ENCODE results near the gene NPTXR. TPM values are rescaled to one million over a fixed set of nuclear protein-coding genes. Genes with fewer than 3 reads are reported as not detected.
A peak's percentile ranks its signal among the peaks of the same experiment; 100 is the strongest.

NPTXR gene
- total RNA-seq, 1 experiment from 2014 or later = 12.8 TPM

DNA sequence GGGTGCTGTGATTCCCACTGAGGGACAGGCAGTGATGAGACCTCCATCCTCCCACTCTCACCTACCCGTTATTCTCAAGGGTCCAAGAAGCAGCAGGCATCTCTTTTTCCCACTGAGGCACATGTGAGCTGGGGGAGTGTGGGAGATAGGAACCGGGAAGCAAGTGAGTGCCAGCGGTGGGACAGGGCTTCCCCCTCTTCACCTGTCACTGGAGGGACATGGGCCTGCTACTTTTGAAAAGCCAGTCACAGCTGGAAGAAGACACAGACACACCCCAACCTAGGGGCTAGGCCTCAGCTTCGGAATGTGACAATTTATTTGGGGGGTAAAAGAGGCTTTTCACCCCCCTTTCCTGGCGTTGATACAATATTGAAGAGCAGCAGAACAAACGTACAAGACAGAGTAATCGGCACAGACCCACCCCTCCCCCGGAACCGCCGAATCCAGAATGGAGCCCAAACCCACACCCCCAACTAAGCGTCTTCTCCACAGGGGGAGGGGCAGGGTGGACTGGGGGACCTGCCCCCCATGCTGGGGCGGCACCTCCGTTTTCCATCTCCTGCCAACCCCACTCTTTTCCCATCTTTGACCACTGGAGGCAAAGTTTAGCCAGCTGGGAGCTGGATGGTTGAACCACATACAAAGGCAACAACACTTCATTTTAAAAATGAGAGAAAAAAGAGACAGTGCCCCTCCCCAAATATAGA, 17.5 kb upstream of the NPTXR start:
- Histone ChIP-seq H3K9ac (ENCODE audit: low read length) (no peak overlapping the region), H3K4me2 (ENCODE audit: low read length) (no peak overlapping the region), H3K27ac (ENCODE audit: low read depth, low read length) (no peak overlapping the region), H3K9me2 (ENCODE audit: insufficient read depth) (no peaks in the 10 kb centered on the region), H3K27me3 (ENCODE audit: insufficient read depth, low read length) (no peaks in the 10 kb centered on the region), H3K4me3 (replicated peaks in 1 of 2; ENCODE audit: low read depth in 1 of 2, low read length in 2 of 2) (no peak overlapping the region), H3K36me3 (ENCODE audit: control insufficient read depth in 1 of 2, insufficient read depth in 2 of 2, low read length in 2 of 2) (peaks cover 11% of the 10 kb centered on the region in 2 experiments; a peak in 3 of 4 replicates), H3K4me1 (ENCODE audit: control insufficient read depth in 1 of 2, insufficient read depth in 2 of 2, low read length in 2 of 2) (no peaks in the 10 kb centered on the region), H3K79me2 (ENCODE audit: insufficient read depth, low read length) (peaks cover 6% of the 10 kb centered on the region; the same call in 1 of the 2 replicates), H4K20me1 (ENCODE audit: insufficient read depth) (no peaks in the 10 kb centered on the region), H3K9me3 (ENCODE audit: control insufficient read depth in 1 of 2, insufficient read depth in 1 of 2, low read depth in 1 of 2, low read length in 2 of 2) (no peaks in the 10 kb centered on the region), H2AFZ (ENCODE audit: low read depth, low read length, poor library complexity, severe bottlenecking) (no peak overlapping the region)
- no TSS peak for BruUV-seq (replicated peaks)
- DNase-seq (ENCODE audit: low read depth, low spot score) (no peak), ATAC-seq (peak; percentile 35)
- ChIA-PET CTCF (interaction anchor here (0.6 to 1.2 kb wide), 3 partner anchors 9 to 260 kb away, joined by 3 to 4 read pairs (median 3); no protein-coding TSS in a partner anchor), RAD21 (ENCODE audit: low non-redundant PET in 1 of 2, low total read pairs in 2 of 2, uncharacterized antibody in 2 of 2, unreplicated experiment in 2 of 2) (no interaction called here), POLR2A (no interaction called here)
- TF ChIP-seq CTCF (IDR thresholded peaks at IDR 0.05 in 2 of 3, conservative IDR thresholded peaks at IDR 0.05 in 1 of 3; ENCODE audit: borderline replicate concordance in 1 of 3, insufficient read depth in 1 of 3, low read depth in 2 of 3, low read length in 2 of 3) (peak in 2 of 3 experiments; percentile 20 to 25; a peak in 2 of 6 replicates), EZH2phosphoT487 (IDR thresholded peaks at IDR 0.05; ENCODE audit: borderline replicate concordance) (no peak), SIN3A (IDR thresholded peaks at IDR 0.05; ENCODE audit: low read depth) (no peak), CBX3 (IDR thresholded peaks at IDR 0.05; ENCODE audit: low read depth) (no peak)
- intact Hi-C loops (cut with micrococcal nuclease) = no loop called here

Measured in HCT116 (cell line).